Measurements from ENCODE around the gene TTC7B. TPM values are rescaled to one million over a fixed set of nuclear protein-coding genes. Genes with fewer than 3 reads are reported as not detected.

TTC7B gene
- total RNA-seq, 1 experiment from 2014 or later: 15.2 TPM

DNA sequence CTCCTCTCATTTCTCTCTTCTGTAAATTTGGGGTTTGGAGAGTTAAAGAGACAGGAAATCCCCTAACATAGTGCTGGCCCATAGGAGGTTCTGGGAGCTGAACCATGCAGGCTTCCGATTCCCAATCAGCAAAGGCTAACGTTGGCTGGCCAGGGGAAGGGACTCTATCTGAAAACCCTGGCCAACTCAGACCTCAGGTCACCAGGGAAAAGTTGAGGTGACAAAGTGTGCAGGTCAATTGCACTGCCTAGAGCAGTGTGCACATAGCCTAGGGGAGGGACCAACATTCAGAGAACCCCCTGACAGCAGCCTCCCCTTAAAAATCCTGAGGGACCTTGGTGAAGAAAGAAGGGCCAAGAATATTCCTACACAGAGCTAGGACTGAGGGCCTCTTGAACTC is 38.9 kb downstream of the TTC7B start:
- no peak for DNase-seq (ENCODE audit: low spot score)

DNA sequence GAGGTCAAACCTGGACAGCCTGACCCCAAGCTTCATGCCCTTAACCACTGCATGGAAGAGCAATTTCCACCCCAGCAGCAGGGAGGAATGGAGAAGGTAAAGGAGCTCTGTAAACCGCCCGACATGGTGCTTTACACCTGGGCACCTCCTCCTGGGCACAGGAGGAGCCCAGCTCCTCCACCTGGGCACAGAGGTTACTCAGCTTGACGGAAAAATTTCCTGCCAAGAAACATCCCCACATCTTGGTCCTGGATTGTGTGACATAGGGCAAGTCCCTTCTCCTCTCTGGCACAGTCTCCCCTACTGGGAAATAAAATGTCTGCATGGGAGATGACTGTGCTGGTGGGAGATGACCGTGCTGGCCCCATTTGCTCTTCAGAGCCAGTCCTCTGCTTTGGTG is 40.8 kb downstream of the TTC7B start:
- DNase-seq (ENCODE audit: low spot score): no peak

DNA sequence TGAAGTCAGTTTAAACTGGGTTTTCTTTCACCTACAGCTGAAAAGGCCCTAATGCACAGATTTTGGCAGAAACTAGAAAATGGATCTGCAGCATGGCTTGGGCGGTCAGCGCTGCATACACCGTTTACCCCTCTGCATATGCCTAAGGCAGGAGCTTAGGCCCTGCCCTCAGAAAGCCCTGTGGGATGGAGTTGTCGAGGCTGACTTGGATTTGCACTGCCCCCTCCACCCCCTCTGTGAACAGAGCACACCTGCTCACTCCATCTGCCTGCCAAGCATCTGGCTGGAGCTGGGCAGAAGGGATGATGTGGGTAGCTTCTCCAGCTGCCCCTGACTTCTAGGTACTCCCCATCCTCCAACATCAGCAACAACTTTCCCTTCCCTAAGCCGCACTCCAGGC is 41.9 kb downstream of the TTC7B start:
- no peak for DNase-seq (ENCODE audit: low spot score)

DNA sequence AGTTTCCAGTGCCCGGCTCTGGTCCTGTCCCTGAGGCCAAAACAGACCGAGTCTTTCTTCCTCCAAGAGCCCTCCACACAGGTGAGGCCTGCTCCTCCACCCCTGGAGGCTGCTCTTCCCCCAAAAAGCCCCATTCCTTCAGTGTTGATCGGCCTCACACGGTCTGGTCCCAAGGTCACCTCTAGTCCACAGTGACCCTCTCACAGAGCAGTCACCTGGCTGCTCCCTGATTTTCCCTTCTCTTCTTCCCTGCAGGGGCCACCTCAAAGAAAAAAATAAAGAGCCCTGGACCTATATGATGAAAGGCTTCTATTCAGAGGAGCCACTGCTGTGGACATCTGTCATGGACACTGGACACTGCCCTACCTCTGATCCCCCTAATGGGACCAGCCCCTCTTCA is 42.5 kb downstream of the TTC7B start:
- DNase-seq (ENCODE audit: low spot score): no peak

DNA sequence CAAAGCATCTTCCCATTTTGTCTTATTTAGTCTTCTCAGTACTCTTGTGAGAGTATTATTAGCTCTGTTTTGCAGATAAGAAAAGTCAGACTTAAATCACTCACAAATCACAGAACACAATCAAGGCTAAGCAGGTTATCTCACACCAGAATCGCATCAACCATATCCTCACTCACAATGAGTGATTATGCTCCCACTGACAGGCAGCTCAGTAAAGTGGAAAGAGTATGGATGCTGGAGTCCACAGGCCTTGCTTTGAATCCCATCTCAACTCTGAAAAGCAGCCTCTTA is 43.1 kb downstream of the TTC7B start:
- DNase-seq (ENCODE audit: low spot score): no peak

DNA sequence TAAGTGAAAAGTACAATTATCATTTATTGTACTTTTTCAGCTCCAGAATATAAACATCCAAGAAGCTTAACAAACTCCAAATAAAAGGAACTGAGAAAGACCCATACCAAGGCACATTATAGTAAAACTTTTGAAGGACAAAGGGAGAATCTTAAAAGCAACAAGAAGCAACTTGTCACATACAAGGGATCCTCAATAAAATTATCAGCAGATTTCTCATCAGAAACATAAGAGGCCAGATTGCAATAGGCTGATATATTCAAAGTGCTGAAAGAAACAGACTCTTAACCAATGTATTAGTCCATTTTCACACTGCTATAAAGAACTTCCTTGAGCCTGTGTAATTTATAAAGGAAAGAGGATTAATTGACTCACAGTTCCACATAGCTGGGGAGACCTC is 48.3 kb downstream of the TTC7B start:
- no peak for DNase-seq (ENCODE audit: low spot score)

DNA sequence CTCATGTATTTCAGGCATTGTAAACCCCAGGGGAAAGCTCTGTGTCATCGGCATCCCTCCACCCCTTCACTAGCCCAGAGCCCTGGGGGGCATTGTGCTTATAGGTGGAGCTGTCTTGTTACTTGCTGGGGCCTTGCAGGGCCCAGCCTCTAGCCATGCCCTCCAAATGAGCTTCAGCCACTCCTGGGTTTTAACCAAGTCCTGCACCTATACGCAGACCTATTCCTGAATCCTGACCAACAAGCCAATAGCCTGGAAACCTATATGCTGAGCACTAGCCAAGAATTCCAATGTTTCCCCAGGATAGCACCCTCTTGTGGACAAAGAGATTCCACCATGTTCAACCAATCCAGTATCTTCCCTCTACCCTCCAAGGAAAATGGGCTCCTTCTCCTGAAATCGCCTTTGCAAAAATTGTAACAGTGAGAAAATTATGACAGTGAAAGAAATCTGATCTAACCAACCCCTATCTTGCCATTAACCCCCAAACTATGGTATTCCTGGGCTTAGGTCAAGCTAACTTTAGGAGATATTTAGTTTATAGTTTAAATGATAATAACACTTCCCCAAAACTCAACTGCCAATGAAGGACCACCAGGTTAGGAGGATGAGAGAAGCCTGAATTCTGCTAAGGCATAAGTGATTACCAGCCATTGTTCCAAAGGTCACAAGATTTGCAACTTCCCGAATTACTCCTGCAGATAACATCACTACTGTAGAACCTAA is 55.5 kb downstream of the TTC7B start:
- DNase-seq (ENCODE audit: low spot score): peak; percentile 33

DNA sequence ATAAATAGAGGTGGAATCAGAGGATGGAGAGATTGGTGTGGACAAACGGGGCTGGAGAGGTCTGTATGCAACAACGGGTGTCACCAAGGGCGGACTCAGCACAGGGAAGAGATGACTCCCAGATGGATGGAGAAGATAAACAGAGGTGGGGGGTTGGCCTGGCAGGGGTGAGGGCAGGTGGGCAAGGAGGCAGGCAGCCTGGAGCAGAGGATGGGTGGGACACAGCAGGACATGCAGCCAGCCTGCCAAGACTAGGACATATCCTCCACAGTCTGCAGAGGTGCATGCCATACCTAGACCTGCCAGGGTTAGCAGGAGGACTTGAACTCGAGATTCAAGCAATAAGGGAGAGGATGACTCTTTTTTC is 56.2 kb downstream of the TTC7B start:
- no peak for DNase-seq (ENCODE audit: low spot score)

DNA sequence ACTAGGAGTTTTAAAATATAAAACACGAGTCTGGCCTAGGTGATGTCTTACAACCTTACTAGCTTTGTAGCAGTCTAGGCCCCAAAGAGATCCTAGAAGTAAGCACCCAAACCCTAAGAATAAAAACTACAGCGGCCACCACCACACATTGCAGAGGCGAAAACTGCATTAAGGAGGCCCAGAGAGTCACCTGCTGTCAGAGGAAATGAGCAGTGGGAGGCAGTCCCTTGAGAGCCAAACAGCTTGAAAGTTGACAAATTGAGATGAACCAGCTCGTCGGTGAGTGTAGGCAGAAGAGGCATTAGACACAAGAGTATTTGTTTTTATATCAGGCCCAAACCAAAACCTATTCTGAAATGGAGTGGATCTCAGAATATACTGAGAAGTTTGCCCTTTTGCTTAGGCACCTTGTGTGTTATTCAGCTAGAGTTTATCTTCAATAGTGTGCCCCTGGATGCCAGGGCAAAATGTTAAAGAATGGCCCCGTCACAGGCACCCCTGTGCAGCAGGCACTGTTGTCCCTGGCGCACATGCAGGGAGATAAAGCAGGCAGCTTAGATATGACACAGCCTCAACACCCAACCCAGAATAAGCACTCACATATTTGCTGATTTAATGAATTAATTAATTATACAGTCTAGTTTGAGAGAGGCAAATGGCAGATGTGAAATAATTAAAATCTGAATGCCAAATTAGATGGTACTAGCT is 56.7 kb downstream of the TTC7B start:
- no peak for DNase-seq (ENCODE audit: low spot score)

DNA sequence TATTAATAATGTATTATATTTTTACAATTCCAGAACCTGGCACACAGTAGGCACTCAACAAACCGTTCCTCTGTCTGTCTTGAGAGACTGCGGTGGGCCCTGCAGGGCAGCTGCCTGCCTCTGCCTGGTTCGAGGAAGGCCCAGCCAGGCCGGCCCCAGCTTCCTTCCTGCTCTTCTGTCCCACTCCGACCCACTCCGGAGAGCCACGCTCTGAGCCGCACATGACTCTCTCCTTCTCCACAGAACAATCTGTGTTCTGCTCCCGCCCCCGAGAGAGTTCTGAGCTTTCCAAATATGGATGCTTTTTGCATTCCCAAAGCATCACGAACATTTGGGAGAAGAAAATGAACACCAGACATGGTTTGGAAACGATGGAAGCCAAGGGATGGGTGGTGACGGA is 57.3 kb downstream of the TTC7B start:
- DNase-seq (ENCODE audit: low spot score): no peak

DNA sequence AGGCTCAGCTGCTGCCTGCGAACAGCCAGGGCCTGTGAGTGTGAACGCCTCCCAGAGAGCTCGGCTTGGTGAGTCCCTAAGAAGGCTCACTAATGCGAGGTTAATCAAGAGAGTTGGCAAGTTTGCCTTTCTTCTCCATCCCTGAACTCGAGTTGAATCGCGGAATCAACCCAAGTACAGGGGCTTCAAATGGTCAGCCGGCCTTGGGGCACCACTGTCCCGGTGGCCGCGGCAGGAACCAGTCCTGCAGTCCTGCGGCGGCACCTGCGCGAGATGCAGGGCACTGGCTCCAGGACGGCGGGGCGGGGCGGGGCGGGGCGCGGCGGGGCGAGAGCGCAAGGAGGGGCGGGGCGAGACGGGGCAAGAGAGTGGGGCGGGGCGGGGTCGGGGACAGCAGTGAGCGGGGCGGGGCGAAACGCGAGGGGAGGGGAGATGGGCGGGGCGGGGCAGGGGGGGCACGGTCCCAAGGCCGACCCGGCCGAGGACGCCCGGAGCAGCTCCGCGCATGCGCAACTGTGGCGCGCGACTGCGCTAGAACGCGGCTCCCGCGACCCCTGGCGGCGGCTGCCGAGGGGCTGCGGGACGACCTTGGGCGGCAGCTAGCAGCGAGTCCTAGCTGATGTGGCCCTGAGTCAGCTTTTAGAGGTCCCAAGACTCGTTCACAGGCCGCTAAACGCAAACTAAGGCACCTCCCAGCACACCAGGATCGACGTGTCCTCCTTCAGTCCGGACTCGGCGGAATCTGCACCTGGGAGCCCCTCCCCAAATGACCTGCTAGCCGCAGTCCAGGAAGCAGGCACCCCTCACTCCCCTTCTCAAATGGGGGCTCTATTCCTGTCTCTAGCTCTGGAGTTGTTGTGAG is 58.0 kb downstream of the TTC7B start:
- DNase-seq (ENCODE audit: low spot score): peak; percentile 41

DNA sequence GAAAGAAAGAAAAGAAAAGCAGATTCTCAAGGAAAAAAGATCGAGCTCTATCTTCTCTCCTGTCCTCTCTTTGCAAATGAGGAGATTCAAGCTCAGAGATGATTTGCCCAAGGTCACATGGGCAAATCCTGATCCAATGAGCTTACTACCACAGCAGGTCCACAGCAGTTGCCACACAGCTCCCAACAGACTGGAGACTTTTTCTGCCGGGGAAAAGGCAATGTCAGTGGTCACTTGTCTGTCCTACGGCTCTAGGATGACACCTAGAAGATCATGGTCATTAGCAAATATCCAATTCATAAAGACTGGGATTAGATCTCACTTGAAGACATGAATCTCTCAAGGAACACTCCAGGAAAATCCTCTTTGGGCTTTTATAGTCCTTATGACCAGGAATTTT is 58.8 kb downstream of the TTC7B start:
- DNase-seq (ENCODE audit: low spot score): no peak

DNA sequence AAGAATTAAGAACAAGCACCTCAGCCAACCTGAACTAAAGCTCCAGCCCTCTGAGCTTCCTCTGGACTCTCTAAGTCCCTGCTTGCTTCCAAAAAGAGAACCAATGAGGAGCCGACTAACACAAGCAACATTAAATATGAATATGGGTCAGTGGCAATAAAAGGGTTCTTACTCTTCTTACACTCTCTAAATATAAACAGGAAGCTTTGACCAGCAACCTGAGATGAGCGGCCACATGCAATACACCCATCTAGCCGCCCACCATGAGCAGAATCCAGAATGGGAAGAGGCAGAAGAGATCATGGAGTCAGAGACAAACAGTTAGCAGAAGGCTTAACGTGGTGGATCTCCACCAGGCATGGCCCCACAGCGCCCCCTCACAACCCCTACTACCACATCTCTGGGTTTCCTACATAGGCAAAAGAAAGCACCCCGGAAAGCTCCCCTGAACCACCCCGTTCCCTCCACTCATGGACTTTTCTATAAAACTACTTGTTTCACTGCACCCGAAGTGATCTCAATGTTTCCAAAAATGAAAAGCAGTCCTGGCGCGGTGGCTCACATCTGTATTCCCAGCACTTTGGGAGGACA is 59.4 kb downstream of the TTC7B start:
- DNase-seq (ENCODE audit: low spot score): no peak

DNA sequence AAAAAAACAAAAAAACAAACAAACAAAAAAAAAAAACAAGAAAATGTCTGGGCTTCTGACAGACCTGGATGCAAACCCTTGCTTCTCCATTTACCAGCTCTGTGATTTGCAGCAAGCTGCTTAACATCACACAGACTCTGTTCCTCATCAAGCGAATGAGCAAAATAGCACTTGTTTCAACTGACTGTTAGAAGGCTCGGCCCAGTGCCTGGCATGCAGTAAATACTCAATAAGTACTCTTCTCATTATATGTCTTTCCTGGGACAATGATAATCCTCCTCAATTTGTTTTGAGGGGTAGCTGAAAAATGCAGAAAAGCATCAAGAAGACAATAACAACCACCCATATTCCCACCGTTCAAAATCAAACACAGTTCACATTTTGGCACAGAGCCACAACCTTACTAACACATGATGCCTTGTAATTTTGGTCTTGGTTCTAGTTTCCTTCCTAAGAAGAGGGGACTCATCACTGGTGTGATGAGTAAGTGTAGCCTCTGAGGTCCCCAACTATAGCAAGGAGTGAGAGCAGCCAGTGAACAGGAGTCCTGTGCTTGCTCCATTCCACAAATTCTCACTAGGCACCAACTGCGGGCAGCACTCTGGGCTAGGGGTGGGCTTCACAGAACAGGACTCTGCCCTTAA is 60.4 kb downstream of the TTC7B start:
- DNase-seq (ENCODE audit: low spot score): no peak

DNA sequence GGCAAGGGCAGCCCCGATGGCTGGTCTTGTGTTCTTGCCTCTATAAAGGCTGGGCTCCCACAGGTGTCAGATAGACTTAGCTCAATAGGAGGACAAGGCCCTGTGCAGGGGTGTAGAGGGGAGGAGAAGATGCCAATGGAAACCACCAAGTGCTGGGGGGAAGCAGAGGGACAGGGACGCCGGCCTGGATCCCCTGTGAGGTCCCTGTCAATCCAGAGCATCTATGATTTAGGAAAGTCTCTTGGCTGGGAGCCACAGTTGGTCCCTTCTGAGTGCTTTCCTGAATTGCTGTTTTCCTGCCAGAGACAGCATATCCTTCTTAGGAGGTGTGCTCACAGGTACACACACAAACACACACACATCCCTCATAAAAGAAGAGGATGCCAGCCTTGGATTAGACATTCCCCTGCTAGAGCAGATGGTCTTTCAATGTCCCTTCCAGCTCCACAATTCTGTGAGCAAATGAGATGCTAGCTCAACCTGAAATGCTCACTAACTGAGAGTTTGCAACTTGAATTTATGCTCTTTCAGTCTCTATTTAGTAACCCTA is 62.7 kb downstream of the TTC7B start:
- no peak for DNase-seq (ENCODE audit: low spot score)

DNA sequence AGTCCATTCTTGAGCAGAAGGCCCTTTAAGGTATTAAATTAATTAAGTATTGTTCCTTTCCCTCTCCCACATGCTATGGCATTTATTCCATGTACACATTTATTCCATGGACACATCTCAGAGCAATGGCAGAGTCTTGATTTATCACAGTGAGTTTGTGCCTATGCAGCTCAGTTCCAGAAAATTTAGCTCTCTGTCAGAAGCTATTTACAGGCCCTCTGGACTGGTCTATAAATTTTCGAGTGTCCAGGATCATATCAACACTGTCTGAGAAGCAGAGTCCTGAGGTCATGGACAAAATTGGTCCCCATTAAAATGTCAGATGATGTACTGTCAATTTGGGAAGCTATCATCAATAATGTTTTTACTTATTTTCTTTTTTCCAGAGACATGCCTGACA is 65.5 kb downstream of the TTC7B start:
- DNase-seq (ENCODE audit: low spot score): no peak

DNA sequence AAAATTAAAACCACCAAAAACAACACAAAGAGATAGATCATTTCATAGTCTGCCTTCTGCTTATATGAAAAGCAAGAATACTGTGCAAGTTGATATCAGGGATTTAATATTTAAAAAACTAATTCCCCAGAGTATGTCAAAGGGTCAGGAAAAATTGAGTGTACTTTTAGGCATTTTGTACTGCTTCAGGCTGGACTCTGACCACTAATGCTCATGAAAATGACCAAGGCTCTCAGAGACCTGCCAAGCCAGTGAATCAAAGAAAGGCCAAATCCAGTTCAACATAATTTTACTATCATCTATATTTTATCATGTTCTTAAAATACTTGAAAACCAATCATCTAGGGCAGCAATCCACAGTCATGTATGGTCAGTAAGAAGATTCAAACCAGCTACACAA is 66.0 kb downstream of the TTC7B start:
- DNase-seq (ENCODE audit: low spot score): no peak

DNA sequence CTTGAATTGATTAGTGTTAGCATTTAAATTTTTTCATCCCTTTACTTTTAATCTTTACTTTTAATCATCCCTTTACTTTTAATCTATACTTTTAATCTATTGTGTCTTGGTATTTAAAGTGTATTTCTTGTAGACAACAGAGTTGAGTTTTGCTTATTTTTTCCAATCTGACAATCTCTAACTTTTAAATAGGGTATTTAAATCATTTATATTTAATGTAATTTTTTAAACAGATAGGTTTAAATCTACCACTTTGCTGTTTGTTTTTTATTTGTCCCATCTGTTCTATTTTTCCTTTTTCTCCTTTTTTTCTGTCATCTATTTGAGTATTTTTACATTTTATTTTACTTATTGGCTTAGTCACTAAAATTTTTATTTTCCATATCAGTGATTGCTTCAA is 68.3 kb downstream of the TTC7B start:
- no peak for DNase-seq (ENCODE audit: low spot score)

DNA sequence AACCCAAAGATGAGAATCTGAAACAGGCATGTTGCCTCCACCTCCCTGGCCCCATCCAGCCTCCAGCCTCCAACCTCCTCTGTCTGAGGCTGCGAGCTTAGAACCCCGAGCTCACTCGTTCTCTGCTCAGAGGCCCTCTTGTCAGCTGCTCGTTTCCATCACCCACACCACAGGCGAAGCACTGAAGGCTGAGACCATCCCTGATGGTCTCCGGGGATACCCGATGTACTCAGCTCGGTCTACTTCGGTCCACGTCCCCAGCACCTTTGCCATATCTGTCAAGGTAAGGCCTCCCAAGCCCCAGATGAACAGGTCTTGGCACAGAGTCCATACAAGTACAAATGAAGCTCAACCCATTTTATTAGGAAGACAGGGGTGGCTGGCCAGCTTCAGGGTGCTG is 72.4 kb downstream of the TTC7B start:
- DNase-seq (ENCODE audit: low spot score): no peak

DNA sequence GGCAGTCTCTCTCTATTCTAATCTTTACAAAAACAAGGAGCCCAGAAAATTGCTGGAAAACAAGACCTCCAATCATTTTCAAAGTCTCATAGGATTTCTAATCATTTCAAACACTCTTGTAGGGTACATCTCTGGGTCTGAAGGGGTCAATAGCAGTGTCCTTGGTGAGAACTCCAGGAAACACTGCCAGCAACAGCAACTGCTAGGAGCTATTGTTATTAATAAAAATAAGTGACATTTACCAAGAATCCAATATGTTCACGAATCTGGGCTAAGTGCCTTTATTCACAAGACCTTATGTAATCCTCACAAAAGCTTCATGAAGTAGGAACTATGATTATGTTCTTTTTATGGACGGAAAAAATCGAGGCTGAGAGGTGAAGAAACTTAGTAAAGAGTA is 72.8 kb downstream of the TTC7B start:
- DNase-seq (ENCODE audit: low spot score): no peak

DNA sequence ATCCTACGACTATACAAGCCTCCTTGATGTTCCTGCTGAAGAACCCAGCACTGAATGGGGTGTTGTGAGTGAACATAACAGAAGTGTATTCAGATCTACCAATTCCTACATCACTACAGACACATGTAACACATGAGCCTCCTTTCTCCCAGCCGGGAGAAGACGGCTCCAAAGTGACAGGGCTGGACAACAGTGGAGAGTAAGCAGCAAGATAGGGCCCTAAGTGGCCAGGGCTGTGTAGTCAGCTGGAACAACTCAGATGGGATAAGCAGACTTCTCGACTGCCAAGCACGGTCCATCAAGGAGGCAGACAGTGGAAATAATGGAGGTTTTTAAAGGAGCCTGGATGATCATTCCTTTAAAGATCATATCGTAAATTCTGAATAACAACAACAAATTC is 73.5 kb downstream of the TTC7B start:
- DNase-seq (ENCODE audit: low spot score): no peak

DNA sequence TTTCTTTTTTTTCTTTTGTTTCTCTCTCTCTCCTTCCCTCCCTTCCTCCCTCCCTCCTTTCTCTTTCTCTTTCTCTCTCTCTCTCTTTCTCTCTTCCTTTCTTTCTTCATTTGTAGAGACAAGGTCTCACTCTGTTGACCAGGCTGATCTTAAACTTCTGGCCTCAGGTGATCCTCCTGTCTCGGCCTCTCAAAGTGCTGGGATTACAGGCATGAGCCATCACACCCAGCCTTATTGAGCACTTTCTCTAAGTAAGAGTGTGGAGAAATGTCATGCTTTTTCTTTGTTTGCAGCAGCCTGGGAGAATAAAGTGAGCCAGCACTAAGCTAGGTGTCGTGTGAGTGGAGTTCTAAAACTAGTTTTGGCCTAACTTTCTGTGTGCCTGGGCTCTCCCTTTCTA is 74.0 kb downstream of the TTC7B start:
- no peak for DNase-seq (ENCODE audit: low spot score)
